Measurements from ENCODE around the gene TBX6.

Gene TBX6

DNA sequence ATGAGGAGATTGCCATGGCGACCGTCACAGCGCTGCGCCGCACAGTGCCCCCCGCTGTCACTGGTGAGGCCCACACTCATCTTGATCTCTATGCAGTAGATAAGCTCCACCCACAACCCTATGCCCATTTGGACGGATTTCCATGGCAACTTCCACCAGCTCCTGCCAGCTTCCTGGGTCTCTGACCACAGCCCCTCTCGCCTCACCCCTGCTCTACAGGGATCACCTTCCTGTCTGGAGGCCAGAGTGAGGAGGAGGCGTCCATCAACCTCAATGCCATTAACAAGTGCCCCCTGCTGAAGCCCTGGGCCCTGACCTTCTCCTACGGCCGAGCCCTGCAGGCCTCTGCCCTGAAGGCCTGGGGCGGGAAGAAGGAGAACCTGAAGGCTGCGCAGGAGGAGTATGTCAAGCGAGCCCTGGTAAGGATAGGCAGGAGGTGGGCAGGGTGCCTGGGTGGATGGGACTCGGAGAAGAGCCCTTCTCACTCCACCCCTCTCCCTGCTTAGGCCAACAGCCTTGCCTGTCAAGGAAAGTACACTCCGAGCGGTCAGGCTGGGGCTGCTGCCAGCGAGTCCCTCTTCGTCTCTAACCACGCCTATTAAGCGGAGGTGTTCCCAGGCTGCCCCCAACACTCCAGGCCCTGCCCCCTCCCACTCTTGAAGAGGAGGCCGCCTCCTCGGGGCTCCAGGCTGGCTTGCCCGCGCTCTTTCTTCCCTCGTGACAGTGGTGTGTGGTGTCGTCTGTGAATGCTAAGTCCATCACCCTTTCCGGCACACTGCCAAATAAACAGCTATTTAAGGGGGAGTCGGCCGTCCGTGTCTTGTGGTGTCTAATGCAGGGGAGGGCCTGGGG is 21.9 kb downstream of the TBX6 start:
- Mint-ChIP-seq H3K4me3 (peak overlapping the region in 1 of 2 donors; percentile 21), H3K4me1 (peaks cover 24 to 39% of the 10 kb centered on the region in 2 donors), H3K9me3 (no peaks in the 10 kb centered on the region), H3K36me3 (peaks cover 61 to 71% of the 10 kb centered on the region in 2 donors), H3K27ac (peak overlapping the region; percentile 76), H3K27me3 (no peaks in the 10 kb centered on the region)
- ATAC-seq (replicated peaks): no peak
- DNase-seq: no peak

DNA sequence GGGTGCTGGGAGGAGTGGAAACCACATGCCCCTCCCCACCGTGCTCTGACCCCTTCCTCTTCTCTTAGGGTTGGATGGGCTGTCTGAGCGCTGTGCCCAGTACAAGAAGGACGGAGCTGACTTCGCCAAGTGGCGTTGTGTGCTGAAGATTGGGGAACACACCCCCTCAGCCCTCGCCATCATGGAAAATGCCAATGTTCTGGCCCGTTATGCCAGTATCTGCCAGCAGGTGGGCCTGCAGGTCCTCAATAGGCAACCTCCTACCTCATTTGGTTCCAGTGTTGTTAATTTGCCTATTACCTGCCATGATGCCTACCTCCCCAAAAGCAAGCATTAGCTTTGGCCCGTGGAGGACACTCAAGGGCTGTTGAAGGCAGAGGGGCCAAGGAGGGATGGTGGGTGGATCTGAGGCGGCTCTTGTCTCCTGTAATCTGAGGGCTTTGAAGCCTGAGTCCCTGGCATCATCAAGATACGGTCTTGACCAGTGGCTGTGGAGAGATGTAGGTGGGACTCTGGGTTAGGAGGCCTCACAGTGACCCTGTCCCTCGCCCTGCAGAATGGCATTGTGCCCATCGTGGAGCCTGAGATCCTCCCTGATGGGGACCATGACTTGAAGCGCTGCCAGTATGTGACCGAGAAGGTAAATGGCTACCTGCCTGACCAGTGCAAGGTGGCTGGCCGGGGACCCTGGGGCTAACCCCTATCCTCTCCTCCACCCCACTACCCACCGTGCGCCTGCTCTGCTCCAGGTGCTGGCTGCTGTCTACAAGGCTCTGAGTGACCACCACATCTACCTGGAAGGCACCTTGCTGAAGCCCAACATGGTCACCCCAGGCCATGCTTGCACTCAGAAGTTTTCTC is 22.7 kb downstream of the TBX6 start:
- ATAC-seq (replicated peaks): no peak
- H3K9me3 Mint-ChIP-seq: no peaks in the 10 kb centered on the region
- peak overlapping the region; percentile 47 for H3K27ac Mint-ChIP-seq
- peaks cover 59 to 72% of the 10 kb centered on the region in 2 donors for H3K36me3 Mint-ChIP-seq
- peak overlapping the region in 1 of 2 donors; percentile 29 for H3K4me3 Mint-ChIP-seq
- peaks cover 22 to 41% of the 10 kb centered on the region in 2 donors for H3K4me1 Mint-ChIP-seq
- no peak for DNase-seq
- H3K27me3 Mint-ChIP-seq: no peaks in the 10 kb centered on the region

DNA sequence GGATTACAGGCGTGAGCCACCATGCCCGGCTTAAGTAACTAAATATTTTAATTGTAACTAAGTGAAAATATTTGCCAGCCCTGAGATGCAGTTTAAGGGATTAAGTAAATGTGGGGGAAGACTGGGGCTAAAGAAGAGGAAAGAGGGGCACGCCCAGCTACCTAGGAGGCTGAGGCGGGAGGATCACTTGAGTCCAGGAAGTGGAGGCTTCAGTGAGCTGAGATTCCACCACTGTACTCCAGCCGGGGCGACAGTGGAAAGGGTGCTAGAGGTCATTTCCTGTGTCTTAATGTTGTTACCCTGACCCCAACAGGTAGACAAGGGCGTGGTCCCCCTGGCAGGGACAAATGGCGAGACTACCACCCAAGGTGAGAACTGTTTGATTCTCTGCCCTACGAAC is 23.4 kb downstream of the TBX6 start:
- Mint-ChIP-seq H3K9me3 (no peaks in the 10 kb centered on the region), H3K27ac (peak overlapping the region; percentile 62), H3K4me3 (peak overlapping the region in 1 of 2 donors; percentile 29), H3K27me3 (no peaks in the 10 kb centered on the region), H3K4me1 (peaks cover 26 to 47% of the 10 kb centered on the region in 2 donors), H3K36me3 (peaks cover 55 to 66% of the 10 kb centered on the region in 2 donors)
- no peak for ATAC-seq (replicated peaks)
- DNase-seq: no peak

DNA sequence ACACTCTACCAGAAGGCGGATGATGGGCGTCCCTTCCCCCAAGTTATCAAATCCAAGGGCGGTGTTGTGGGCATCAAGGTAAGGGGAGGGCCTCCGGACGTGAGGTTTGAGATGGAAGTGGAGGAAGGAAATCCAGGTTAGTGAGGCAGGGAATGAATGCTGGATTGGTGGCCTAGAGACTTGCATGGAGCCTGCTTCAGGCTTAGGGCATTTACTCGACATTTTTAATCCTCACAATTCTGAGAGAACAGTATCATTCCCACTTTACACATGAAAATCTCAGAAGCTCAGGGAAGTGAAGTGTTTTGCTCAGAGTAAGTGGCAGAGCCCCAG is 24.2 kb downstream of the TBX6 start:
- H3K36me3 Mint-ChIP-seq: peaks cover 55 to 65% of the 10 kb centered on the region in 2 donors
- DNase-seq: no peak
- H3K27ac Mint-ChIP-seq: peak overlapping the region; percentile 99
- ATAC-seq (replicated peaks): no peak
- no peaks in the 10 kb centered on the region for H3K9me3 Mint-ChIP-seq
- H3K4me3 Mint-ChIP-seq: peak overlapping the region; percentile 89 to 95
- no peaks in the 10 kb centered on the region for H3K27me3 Mint-ChIP-seq
- H3K4me1 Mint-ChIP-seq: peaks cover 27 to 48% of the 10 kb centered on the region in 2 donors

DNA sequence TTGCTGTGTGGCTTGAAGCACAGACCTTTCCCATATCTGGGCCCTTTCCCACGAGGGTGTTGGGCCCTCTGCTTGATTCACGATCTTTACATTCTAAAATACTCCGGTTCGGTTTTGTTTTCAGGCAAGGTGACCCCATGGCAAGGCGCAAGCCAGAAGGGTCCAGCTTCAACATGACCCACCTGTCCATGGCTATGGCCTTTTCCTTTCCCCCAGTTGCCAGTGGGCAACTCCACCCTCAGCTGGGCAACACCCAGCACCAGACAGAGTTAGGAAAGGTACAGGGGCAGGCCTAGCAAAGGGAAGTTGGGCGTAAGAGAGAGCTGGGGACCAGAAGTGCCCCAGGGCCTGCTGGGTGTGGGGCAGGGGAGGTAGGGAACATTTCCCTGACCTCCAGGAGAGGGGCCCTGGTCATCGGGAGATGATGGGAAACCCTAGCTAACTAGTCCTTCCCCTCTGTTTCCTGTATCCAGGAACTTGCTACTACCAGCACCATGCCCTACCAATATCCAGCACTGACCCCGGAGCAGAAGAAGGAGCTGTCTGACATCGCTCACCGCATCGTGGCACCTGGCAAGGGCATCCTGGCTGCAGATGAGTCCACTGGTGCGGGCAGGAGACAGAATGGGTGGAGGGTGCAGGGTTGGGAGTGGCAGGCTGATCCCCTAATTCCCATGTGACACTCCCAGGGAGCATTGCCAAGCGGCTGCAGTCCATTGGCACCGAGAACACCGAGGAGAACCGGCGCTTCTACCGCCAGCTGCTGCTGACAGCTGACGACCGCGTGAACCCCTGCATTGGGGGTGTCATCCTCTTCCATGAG is 24.8 kb downstream of the TBX6 start:
- Mint-ChIP-seq H3K4me3 (peak overlapping the region; percentile 89 to 95), H3K27ac (peak overlapping the region; percentile 99), H3K9me3 (no peaks in the 10 kb centered on the region), H3K36me3 (peaks cover 53 to 61% of the 10 kb centered on the region in 2 donors), H3K4me1 (peaks cover 27 to 48% of the 10 kb centered on the region in 2 donors), H3K27me3 (no peaks in the 10 kb centered on the region)
- DNase-seq (no peak), ATAC-seq (replicated peaks) (no peak)

DNA sequence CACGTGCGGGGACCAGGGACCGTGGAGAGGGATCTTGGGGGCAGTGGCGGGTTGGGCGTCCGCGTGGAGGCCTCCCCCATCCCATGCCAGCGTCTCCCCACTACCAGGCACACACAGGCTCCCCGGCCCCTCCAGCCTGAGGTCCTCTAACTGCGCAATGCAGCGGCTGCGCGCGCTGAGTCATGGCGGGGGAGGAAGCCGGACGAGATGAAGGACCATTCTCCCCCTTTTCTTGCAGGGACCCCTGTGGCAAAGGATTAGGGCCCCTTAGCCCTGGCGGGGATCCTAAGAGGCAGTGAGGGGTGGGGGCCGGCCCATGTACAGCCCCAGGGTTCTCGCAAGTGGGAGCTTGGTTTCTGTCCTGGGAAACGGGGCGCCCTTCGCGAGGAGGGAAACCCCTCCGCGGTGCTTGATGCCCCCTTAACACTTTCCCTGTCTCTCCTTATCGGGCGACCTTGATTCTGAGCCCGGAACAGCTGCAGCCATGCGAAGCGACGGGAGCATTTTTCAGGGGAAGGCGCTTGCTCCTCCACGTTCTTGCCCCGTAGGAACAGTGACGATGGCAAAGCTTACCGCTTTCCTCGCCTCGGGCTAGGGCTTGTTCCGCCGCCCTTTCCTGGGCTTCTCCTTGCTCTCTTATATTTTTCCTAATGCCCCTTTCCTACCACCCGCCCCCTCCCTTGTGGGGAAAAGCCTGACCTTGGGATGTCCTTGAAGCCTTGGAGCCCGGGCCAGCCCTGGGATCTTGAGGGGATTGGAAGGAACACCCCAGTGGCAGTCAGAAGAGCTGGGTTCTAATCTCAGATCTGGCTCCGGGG is 25.6 kb downstream of the TBX6 start:
- DNase-seq: no peak
- Mint-ChIP-seq H3K4me3 (peak overlapping the region; percentile 89 to 95), H3K4me1 (peaks cover 28 to 49% of the 10 kb centered on the region in 2 donors), H3K27ac (peak overlapping the region; percentile 99), H3K27me3 (no peaks in the 10 kb centered on the region), H3K36me3 (peaks cover 46 to 55% of the 10 kb centered on the region in 2 donors), H3K9me3 (no peaks in the 10 kb centered on the region)
- no peak for ATAC-seq (replicated peaks)

DNA sequence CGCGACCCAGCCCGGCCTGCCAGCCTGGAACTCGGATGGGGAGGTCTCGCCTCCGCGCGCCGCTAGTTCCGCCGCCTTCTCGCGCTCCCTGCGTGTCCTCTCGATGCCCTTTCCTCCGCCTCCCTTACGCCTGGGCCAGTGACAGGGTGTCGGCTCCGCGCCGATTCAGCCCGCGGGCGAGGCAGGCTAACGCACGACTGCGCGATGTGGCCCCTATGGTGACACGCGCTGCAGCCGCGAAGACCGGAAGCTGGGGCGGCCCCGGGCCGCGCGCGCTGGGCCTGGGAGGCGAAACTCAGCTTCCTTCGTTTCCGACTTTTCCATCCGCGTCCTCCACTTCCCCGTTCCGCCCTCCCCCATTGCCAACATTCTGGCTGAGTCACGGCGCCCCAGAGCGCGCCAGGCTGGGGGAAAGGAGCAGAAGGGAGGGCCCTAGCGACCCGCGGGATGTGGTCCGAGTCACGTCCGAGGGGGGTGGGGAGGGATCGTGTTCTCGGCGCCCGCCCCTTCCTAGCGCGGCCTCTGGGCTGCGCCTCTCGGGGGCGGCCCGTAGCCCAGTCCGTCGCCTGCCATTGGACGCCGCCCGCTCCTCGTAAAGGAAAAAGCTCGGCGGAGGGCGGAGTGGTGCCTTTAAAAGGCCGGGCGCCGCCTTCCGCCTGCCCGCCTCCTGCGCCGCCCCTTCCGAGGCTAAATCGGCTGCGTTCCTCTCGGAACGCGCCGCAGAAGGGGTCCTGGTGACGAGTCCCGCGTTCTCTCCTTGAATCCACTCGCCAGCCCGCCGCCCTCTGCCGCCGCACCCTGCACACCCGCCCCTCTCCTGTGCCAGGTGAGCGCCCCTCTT is 26.4 kb downstream of the TBX6 start, which contains the start of gene ALDOA:
ALDOA (plus strand) TSS at position 659 of the 841 bp plus-strand sequence. CDS start 1,138 bp downstream, outside the sequence.
- peak within 1 kb of the TSS; percentile 89 to 95 for H3K4me3 Mint-ChIP-seq
- H3K27ac Mint-ChIP-seq: peak within 1 kb of the TSS; percentile 99
- H3K36me3 Mint-ChIP-seq: peaks cover 39 to 53% of the 10 kb centered on the region in 2 donors
- H3K4me1 Mint-ChIP-seq: peaks cover 34 to 54% of the 10 kb centered on the region in 2 donors
- ATAC-seq (replicated peaks) (peak; percentile 85 to 88), DNase-seq (peak; percentile 95)
- no peaks in the 10 kb centered on the region for H3K9me3 Mint-ChIP-seq
- no peaks in the 10 kb centered on the region for H3K27me3 Mint-ChIP-seq

DNA sequence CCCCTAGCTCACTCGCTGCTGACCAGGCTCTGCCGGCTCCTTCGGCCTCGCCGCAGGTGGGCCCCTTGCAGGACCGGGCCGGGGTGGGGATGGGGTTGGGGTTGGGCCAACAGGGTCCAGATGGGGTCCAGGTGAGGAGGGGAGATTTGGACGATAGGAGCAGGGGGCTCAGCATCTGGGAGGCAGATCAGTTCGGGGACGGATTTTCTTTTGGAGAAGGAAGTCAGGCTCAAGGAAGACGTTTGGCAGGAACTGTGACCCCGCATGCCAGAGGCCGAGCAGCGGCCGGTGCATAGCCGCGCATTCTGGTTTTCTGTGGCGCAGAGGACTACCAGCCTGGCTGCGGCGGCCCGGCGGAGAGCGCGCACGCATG is 27.0 kb downstream of the TBX6 start:
- H3K27me3 Mint-ChIP-seq: no peaks in the 10 kb centered on the region
- H3K36me3 Mint-ChIP-seq: peaks cover 35 to 47% of the 10 kb centered on the region in 2 donors
- H3K9me3 Mint-ChIP-seq: no peaks in the 10 kb centered on the region
- H3K27ac Mint-ChIP-seq: peak overlapping the region; percentile 99
- DNase-seq (no peak), ATAC-seq (replicated peaks) (peak in 1 of 2 donors; percentile 2)
- H3K4me3 Mint-ChIP-seq: peak overlapping the region; percentile 89 to 95
- H3K4me1 Mint-ChIP-seq: peaks cover 33 to 48% of the 10 kb centered on the region in 2 donors

DNA sequence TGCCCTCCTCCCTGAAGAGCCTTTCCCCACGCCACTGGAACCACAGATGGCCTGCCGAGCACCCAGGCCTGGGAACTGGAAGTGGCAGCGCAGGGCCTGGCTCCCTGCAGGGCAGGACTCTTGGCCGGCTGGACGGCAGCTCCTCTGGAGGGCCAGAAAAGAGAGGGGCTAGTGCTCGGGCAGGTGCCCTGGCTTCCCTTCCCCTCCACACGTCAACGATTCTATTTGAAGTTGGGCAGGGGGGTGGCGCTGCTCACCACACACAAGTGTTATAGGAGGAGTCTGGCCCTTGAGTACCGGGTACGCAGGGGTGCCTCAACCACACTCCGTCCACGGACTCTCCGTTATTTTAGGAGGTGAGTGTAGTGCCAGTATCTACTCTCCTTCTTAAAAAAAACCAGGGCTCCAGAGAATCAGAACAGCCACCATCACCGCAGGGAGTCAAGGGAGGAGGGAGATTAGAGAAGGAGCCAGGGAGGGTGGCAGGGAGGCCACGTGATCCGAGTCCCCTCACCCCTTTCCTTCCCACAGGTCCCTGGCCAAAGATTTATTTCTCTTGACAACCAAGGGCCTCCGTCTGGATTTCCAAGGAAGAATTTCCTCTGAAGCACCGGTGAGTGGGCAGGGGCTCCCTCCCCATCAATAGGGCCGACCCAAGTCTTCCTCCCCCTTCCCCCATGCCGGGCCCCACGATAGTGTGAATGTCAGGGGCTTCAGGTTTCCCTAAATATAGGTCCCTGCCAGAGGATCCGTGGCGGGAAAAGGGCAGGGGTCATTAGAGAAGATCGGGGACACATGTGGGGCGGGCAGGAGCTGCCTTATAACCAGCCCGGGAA is 27.6 kb downstream of the TBX6 start:
- peak overlapping the region; percentile 99 for H3K27ac Mint-ChIP-seq
- H3K27me3 Mint-ChIP-seq: no peaks in the 10 kb centered on the region

DNA sequence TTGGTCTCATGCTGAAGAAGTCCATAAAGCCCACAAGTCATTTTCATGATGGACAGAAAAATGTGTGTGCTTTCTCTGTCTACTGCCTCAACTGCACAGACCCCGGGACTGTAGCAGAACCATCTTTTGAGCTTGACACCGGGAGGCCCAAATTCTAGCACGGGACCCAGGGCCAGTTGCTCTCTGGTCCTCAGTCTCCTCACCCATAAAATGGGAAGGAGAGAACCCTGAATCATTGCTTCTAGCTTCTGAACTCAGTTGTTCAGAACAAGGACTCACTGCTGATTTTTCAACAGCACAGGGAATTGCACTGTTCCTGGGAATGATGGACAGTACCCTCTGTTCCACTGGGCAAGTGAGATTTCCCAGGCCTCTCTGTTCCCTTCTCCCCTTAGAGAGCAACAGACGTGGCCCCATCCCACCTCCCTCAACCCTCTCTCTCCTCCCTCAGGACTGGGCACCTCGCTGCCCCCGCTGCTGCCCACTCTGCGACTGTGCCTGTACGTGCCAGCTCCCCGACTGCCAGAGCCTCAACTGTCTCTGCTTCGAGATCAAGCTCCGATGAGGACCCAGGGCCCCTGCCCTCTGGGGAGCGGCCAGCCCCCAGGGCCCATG is 28.3 kb downstream of the TBX6 start:
- ATAC-seq (replicated peaks) (no peak), DNase-seq (no peak)
- H3K9me3 Mint-ChIP-seq: no peaks in the 10 kb centered on the region

More for the DNA sequence above, 27.6 kb downstream of the TBX6 start:
- Mint-ChIP-seq H3K4me1 (peaks cover 29 to 42% of the 10 kb centered on the region in 2 donors), H3K9me3 (no peaks in the 10 kb centered on the region), H3K4me3 (peak overlapping the region; percentile 89 to 95), H3K36me3 (peaks cover 29 to 41% of the 10 kb centered on the region in 2 donors)
- DNase-seq: peak; percentile 67
- ATAC-seq (replicated peaks): peak; percentile 49 to 51

DNA sequence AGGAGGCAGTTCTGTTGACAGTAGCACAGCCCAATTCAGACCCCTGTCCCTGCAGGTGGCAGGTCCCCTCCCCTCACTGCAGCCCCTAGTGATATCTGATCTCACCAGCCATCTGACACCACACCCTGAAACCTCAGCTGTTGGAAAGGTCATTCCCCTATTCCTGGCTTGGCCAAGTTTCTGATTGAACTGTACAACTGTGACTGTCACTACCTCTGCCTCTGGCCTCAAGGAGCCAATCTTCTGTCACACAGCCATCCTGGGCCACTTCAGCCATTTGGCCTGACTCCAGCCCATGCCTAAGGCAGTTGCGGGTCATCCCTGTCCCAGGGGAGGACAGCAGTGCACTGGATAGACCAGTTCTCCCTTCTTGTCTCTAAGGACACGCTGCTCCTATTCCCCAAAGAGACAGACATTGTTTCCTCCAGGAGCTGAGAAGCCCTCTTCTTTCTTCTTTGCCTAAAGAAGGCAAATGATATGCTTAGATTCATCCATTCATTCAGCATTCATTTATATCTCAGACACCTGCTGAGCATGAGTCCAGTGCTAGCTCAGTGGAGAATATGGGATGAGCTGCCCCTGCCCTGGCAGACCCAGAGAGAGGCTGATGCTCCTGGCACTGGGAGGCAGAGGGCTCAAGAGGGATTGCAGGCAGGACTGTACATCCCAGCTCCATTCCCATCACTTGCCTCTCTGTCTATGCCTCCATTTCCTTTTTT is 30.7 kb downstream of the TBX6 start:
- no peak overlapping the region for H3K27ac Mint-ChIP-seq

More for the DNA sequence above, 28.3 kb downstream of the TBX6 start:
- peak overlapping the region; percentile 89 to 95 for H3K4me3 Mint-ChIP-seq
- H3K27ac Mint-ChIP-seq: peak overlapping the region; percentile 99
- no peaks in the 10 kb centered on the region for H3K27me3 Mint-ChIP-seq
- H3K4me1 Mint-ChIP-seq: peaks cover 25 to 35% of the 10 kb centered on the region in 2 donors
- H3K36me3 Mint-ChIP-seq: peaks cover 22 to 33% of the 10 kb centered on the region in 2 donors

More for the DNA sequence above, 30.7 kb downstream of the TBX6 start:
- H3K4me3 Mint-ChIP-seq: no peak overlapping the region
- H3K36me3 Mint-ChIP-seq: peaks cover 6 to 15% of the 10 kb centered on the region in 2 donors
- no peaks in the 10 kb centered on the region for H3K27me3 Mint-ChIP-seq
- H3K4me1 Mint-ChIP-seq: peaks cover 14 to 18% of the 10 kb centered on the region in 2 donors
- ATAC-seq (replicated peaks) (no peak), DNase-seq (no peak)
- H3K9me3 Mint-ChIP-seq: no peaks in the 10 kb centered on the region

Data from stimulated activated naive B cell treated with anti-CD40 and anti-IgM and Interleukin-4, amounts not matched to agents 10 μg/mL and 1 μg/mL and 100 μg/mL, for 72 hours (primary cell).